HG03439 (cell line): Measurements from ENCODE around the gene FLT3LG.
"Not testable (repeated sequence)": the region's sequence is repeated elsewhere in the genome, so short reads cannot be mapped to it uniquely, and the experiment has no call there.

Source experiments
- ATAC-seq: cut with Tn5 transposase; IDR thresholded peaks from one replicate; pipeline ENCODE4 v1.9.1; 2021; ENCODE audit warnings: mild to moderate bottlenecking, moderate library complexity; ENCODE audit not compliant: unreplicated experiment

FLT3LG gene

GRCh38 chr19:49440439-49441209 is 33.4 kb upstream of the FLT3LG start:
- ATAC-seq: no peak

- ATAC-seq: no peak
Measured at GRCh38 chr19:49441210-49441959, 32.6 kb upstream of the FLT3LG start, which contains the start of gene SLC17A7. Gene SLC17A7, minus strand, starts transcription at chr19:49441527. Its CDS starts 148 bp downstream, at chr19:49441379.

- ATAC-seq: no peak
Measured at GRCh38 chr19:49441960-49442350, 32.1 kb upstream of the FLT3LG start.

GRCh38 chr19:49442354-49442753 is 31.7 kb upstream of the FLT3LG start:
- no peak for ATAC-seq

- ATAC-seq: peak; percentile 8
Measured at GRCh38 chr19:49442771-49443365, 31.1 kb upstream of the FLT3LG start.

- ATAC-seq: peak; percentile 78
Measured at GRCh38 chr19:49443366-49444099, 30.5 kb upstream of the FLT3LG start.

GRCh38 chr19:49444100-49444700 is 29.8 kb upstream of the FLT3LG start:
- ATAC-seq: not testable (repeated sequence)

GRCh38 chr19:49445997-49446396 is 28.0 kb upstream of the FLT3LG start:
- no peak for ATAC-seq

GRCh38 chr19:49447485-49448431 is 26.3 kb upstream of the FLT3LG start:
- no peak for ATAC-seq

GRCh38 chr19:49448432-49448786 is 25.6 kb upstream of the FLT3LG start:
- ATAC-seq: no peak

- no peak for ATAC-seq
Measured at GRCh38 chr19:49450405-49450804, 23.6 kb upstream of the FLT3LG start.

GRCh38 chr19:49451430-49452181 is 22.4 kb upstream of the FLT3LG start, which contains the start of gene PIH1D1:
Gene PIH1D1, minus strand, starts transcription at chr19:49451814. Its CDS starts 240 bp downstream, at chr19:49451574.
- peak; percentile 47 for ATAC-seq

- ATAC-seq: peak; percentile 86
Measured at GRCh38 chr19:49453013-49453756, 20.8 kb upstream of the FLT3LG start, which contains the start of gene ALDH16A1. Gene ALDH16A1, plus strand, starts transcription at chr19:49453225. Its CDS starts 107 bp downstream, at chr19:49453332.

- ATAC-seq: no peak
Measured at GRCh38 chr19:49453757-49454240, 20.2 kb upstream of the FLT3LG start.

- no peak for ATAC-seq
Measured at GRCh38 chr19:49455773-49456172, 18.2 kb upstream of the FLT3LG start.

GRCh38 chr19:49456326-49456725 is 17.7 kb upstream of the FLT3LG start:
- no peak for ATAC-seq

GRCh38 chr19:49458567-49458903 is 15.5 kb upstream of the FLT3LG start:
- ATAC-seq: no peak

GRCh38 chr19:49459388-49459787 is 14.6 kb upstream of the FLT3LG start:
- no peak for ATAC-seq
